Upper lobe of right lung (tissue), 1 donor: ENCODE results near the gene CBFA2T3. TPM values are rescaled to one million over a fixed set of nuclear protein-coding genes. Genes with fewer than 3 reads are reported as not detected.

Experiments used
- ATAC-seq: fragments of 200-7000 bp; cut with Tn5 transposase; one replicate; pipeline ENCODE4 v1.9.1; 2020; ENCODE audit warnings: mild to moderate bottlenecking, moderate library complexity
- DNase-seq: peaks from one replicate; pipeline ENCODE4 v3.0.0-alpha.2; 2020
- H3K27ac ChIP-seq: fragments of 200-600 bp; one replicate; pipeline ENCODE4 v1.8.0; 2022
- H3K27me3 ChIP-seq: fragments of 200-600 bp; one replicate; pipeline ENCODE4 v1.8.0; 2022; ENCODE audit warnings: mild to moderate bottlenecking
- H3K36me3 ChIP-seq: fragments of 200-600 bp; one replicate; pipeline ENCODE4 v1.8.0; 2022
- H3K4me1 ChIP-seq: fragments of 200-600 bp; one replicate; pipeline ENCODE4 v1.8.0; 2022
- H3K4me3 ChIP-seq: fragments of 200-600 bp; one replicate; pipeline ENCODE4 v1.8.0; 2022; ENCODE audit warnings: mild to moderate bottlenecking
- H3K9me3 ChIP-seq: fragments of 200-600 bp; one replicate; pipeline ENCODE4 v1.8.0; 2022
- intact Hi-C: fragments of 100-400 bp; cut with DNase I; formaldehyde crosslinking; loops from one replicate; pipeline ENCODE4 v1.11.0; 2022
- total RNA-seq: library from RNA; stranded (reverse); fragmentation: NEBNext Ultra II Directional; extraction: Animal tissue kit (Norgen Biotek cat#: 25700); gene quantifications from one replicate; pipeline ENCODE4 v1.2.1, GENCODE V29; 2021
- TF ChIP-seq, protein P1 (sequence below): fragments of 200-600 bp; IDR thresholded peaks from one replicate; pipeline ENCODE4 v1.8.0; 2022; ENCODE audit warnings: antibody characterized with exemption
- donor health status: DM: no; HTN: yes; CAD: no; lungs with severe emphysema.

CBFA2T3 gene
- total RNA-seq, 1 donor from 2014 or later, result 19.0 TPM

DNA sequence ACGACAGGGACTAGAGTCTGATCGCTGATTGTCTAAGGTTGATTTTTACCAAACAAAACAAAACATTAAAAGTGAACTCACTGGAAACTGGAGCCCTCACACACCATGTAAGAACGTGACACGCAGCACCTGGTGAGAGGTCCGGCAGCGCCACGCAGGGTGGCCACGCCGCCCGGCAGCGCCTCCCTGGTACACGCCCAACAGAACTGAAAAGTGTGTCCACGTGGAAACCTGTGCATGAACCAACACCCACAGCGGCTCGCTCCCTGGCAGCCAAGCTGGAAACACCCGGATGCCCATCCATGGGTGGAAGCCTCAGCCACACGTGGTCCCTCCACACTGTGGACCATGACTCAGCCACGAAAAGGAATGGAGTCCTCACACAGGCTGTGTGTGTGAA is 129.4 kb downstream of the CBFA2T3 start:
- DNase-seq (no peak), ATAC-seq (no peak)

DNA sequence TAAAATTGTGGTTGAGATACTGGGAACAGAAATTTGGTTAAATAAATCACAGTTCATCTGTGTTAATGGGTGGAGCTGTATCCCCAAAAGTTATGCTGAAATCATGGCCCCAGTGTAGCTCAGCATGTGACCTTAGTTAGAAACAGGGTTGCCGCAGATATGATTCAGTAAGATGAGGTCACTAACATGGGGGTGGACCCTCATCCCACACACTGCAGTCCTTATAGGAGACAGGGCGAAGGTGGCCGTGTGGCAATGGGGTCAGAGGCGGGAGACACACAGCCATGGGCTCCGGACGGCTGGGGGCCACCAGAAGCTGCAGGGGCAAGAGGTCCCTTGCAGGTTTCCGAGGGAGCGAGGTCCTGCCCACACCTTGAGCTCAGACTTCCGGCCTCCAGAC is 130.9 kb downstream of the CBFA2T3 start:
- intact Hi-C loops, result no loop called here
- ATAC-seq, result peak; percentile 82

More for the DNA sequence above, 129.4 kb downstream of the CBFA2T3 start:
- intact Hi-C loops, result no loop called here
- Histone ChIP-seq H3K36me3 (peaks cover 12% of the 10 kb centered on the region), H3K27ac (no peak overlapping the region), H3K4me1 (no peaks in the 10 kb centered on the region), H3K27me3 (no peaks in the 10 kb centered on the region), H3K4me3 (no peak overlapping the region), H3K9me3 (no peaks in the 10 kb centered on the region)
- TF ChIP-seq, protein P1, sequence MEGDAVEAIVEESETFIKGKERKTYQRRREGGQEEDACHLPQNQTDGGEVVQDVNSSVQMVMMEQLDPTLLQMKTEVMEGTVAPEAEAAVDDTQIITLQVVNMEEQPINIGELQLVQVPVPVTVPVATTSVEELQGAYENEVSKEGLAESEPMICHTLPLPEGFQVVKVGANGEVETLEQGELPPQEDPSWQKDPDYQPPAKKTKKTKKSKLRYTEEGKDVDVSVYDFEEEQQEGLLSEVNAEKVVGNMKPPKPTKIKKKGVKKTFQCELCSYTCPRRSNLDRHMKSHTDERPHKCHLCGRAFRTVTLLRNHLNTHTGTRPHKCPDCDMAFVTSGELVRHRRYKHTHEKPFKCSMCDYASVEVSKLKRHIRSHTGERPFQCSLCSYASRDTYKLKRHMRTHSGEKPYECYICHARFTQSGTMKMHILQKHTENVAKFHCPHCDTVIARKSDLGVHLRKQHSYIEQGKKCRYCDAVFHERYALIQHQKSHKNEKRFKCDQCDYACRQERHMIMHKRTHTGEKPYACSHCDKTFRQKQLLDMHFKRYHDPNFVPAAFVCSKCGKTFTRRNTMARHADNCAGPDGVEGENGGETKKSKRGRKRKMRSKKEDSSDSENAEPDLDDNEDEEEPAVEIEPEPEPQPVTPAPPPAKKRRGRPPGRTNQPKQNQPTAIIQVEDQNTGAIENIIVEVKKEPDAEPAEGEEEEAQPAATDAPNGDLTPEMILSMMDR, result no peak

DNA sequence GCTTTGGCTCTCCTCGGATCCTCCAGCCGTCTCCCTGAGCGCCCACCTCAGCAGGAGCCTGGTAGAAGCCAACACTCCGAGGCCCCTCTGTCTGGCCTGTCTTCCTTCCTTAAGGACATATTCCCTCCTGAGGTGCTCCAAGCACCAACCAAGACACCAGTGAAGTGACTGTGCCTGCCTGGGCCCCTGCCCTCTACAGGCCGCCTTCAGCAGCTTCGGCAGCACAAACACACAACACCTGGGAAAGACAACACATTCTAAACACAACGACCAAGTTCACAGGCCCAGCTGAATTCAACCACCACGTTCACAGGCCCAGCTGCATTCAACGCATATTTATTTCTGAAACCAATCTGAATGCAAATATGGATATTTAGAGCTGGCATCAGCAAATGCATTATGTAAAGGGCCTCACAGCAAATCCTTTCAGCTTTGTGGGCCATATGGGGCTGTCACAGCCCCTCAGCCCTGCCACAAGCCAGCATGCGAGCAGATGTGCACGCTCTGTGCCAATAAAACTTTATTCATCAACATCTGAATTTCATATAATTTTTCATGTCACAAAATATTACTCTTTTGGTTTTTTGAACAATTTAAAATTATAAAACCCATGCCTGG is 132.5 kb downstream of the CBFA2T3 start:
- no peak for ATAC-seq
- H3K4me1 ChIP-seq, result no peaks in the 10 kb centered on the region
- peaks cover 24% of the 10 kb centered on the region for H3K36me3 ChIP-seq
- TF ChIP-seq, protein P1, result no peak
- intact Hi-C loops, result no loop called here
- H3K9me3 ChIP-seq, result no peaks in the 10 kb centered on the region
- no peaks in the 10 kb centered on the region for H3K27me3 ChIP-seq
- no peak for DNase-seq
- no peak overlapping the region for H3K4me3 ChIP-seq
- no peak overlapping the region for H3K27ac ChIP-seq

More for the DNA sequence above, 130.9 kb downstream of the CBFA2T3 start:
- TF ChIP-seq, protein P1, result no peak
- no peaks in the 10 kb centered on the region for H3K4me1 ChIP-seq
- peaks cover 15% of the 10 kb centered on the region for H3K36me3 ChIP-seq
- H3K27ac ChIP-seq, result no peak overlapping the region
- H3K27me3 ChIP-seq, result no peaks in the 10 kb centered on the region
- H3K4me3 ChIP-seq, result no peak overlapping the region
- no peaks in the 10 kb centered on the region for H3K9me3 ChIP-seq
- DNase-seq, result peak; percentile 77

DNA sequence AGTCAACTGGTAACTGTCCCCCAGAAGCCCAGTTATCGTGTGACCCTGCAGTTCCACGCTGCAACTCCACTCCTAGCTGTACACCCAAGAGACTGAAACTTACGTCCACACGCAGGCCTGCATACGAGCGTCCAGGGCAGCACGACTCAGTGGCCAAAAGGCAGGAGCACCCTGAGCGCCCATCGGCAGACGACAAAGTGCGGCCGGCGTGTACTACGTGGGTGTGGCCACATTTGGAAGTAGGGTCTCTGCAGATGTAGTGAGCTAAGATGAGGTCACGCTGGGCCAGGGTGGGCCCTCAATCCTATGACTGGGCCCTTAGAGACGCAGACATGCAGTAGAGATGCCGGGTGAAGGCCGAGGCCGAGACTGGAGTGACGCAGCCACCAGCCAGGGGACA is 133.8 kb downstream of the CBFA2T3 start:
- intact Hi-C loops, result no loop called here
- TF ChIP-seq, protein P1, result no peak
- no peak overlapping the region for H3K27ac ChIP-seq
- H3K36me3 ChIP-seq, result peaks cover 24% of the 10 kb centered on the region
- H3K9me3 ChIP-seq, result no peaks in the 10 kb centered on the region
- H3K4me1 ChIP-seq, result no peaks in the 10 kb centered on the region
- H3K27me3 ChIP-seq, result no peaks in the 10 kb centered on the region
- H3K4me3 ChIP-seq, result no peak overlapping the region
- DNase-seq (no peak), ATAC-seq (no peak)

DNA sequence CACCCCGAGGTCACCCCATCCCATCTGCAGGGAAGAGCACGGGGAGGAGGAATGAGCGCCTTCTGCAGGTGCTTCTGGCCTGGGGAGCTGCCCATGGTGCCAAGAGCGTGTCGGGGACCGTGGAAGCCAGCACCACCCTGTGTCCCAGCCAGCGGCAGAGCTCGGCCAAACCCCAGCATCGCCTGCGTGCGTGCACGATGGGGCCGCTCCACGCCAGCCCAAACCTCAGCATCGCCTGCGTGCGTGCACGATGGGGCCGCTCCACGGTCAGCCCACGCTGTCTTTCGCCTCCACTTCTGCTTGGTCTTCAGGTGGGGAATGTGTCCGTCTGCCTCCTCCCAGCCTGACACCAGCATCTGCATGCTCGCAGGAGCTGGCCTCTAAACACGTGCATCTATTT is 134.2 kb downstream of the CBFA2T3 start:
- no peaks in the 10 kb centered on the region for H3K9me3 ChIP-seq
- peaks cover 23% of the 10 kb centered on the region for H3K36me3 ChIP-seq
- no peak overlapping the region for H3K4me3 ChIP-seq
- DNase-seq, result no peak
- ATAC-seq, result no peak
- H3K27me3 ChIP-seq, result no peaks in the 10 kb centered on the region
- intact Hi-C loops, result no loop called here
- H3K27ac ChIP-seq, result no peak overlapping the region
- TF ChIP-seq, protein P1, result no peak
- no peaks in the 10 kb centered on the region for H3K4me1 ChIP-seq
